ENCODE data around the gene PPEF1. TPM values are rescaled to one million over a fixed set of nuclear protein-coding genes. Genes with fewer than 3 reads are reported as not detected.

Gene PPEF1
- total RNA-seq, 1 donor from 2014 or later = not detected

Other genes with a start within 250 kb of the PPEF1 start
- not detected in 2 replicates for gene RS1, start 35.5 kb upstream of the PPEF1 start, total RNA-seq